ENCODE results near the gene RHOB. TPM values are rescaled to one million over a fixed set of nuclear protein-coding genes. Genes with fewer than 3 reads are reported as not detected.

RHOB gene
- total RNA-seq, 1 experiment from 2014 or later: 38.9 TPM

DNA sequence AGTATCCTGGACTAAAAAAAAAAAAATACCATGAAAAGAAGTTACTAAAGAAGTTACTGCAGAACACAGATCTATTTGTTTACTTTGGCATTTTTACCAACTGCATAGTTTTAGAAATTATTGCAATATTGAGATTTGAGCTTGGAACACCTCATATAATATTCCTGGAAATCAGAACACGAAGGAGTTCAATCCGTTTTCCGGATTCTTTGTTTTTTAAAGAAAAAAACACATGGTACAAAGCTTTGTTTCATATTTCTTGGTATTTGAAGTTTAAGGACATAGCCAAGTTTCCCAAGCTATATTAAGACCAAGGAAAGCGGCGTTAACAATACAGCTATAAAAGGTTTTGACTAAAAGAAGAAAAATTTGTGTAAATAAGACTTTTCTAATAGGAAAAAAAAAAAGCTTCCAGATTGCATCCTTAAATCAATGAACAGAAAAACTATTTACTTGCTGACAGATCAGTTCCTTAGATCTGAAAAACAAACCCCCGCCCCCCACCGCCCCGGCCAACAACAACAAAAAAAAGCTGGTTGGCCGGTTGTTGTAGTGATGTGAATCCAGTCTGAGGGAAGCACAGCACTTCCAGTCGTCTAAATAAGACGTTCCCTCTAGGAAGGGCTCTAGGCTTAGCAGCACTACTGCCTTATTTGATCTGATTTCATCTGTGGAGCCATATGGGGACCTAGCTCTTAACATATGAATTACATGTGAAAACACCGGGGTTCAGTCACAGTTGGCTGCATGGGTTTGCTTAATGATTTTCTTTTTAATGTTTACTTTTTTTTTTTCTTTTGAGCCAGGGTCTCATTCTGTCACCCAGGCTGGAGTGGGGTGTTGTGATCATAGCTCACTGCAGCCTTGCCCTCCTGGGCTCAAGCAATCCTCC is 2.5 kb upstream of the RHOB start:
- no peaks in the 10 kb centered on the region for H3K36me3 ChIP-seq (ENCODE audit: control insufficient read depth, insufficient read depth, low read length)
- ChIA-PET POLR2A (interaction anchor here (0.6 to 0.9 kb wide), 2 partner anchors 150 to 1369 kb away, joined by 3 read pairs; no protein-coding TSS in a partner anchor), CTCF (interaction anchor here (0.6 to 1.2 kb wide), 13 partner anchors 25 to 218 kb away, joined by 3 to 12 read pairs (median 3); no protein-coding TSS in a partner anchor)
- no peak overlapping the region for H3K4me3 ChIP-seq (ENCODE audit: low read depth in 2 of 2, low read length in 2 of 2)
- no peak overlapping the region for H3K27ac ChIP-seq (ENCODE audit: low read length)
- intact Hi-C loops (cut with micrococcal nuclease; ENCODE audit: unreplicated experiment): loop anchor here (5.0 to 10.0 kb wide), 2 partner anchors 150 to 208 kb away; partner anchors contain the start of gene HS1BP3
- ATAC-seq (no peak), DNase-seq (ENCODE audit: low read depth, low spot score) (no peak)
- H3K4me1 ChIP-seq (ENCODE audit: control insufficient read depth, insufficient read depth, low read length): peaks cover 29% of the 10 kb centered on the region
- H3K27me3 ChIP-seq (ENCODE audit: control insufficient read depth, insufficient read depth, low read length): no peaks in the 10 kb centered on the region
- H3K9me3 ChIP-seq (ENCODE audit: control insufficient read depth, insufficient read depth, low read depth, low read length): no peaks in the 10 kb centered on the region
- BruUV-seq (replicated peaks): no TSS peak
- in situ Hi-C loops (cut with HindIII; ENCODE audit: low pct_unique_long_range_greater_than_20kb, low sequenced_read_pairs): loop anchor here (10.0 to 25.0 kb wide), 2 partner anchors 80 to 193 kb away; no protein-coding TSS in a partner anchor
- TF ChIP-seq, protein P1, sequence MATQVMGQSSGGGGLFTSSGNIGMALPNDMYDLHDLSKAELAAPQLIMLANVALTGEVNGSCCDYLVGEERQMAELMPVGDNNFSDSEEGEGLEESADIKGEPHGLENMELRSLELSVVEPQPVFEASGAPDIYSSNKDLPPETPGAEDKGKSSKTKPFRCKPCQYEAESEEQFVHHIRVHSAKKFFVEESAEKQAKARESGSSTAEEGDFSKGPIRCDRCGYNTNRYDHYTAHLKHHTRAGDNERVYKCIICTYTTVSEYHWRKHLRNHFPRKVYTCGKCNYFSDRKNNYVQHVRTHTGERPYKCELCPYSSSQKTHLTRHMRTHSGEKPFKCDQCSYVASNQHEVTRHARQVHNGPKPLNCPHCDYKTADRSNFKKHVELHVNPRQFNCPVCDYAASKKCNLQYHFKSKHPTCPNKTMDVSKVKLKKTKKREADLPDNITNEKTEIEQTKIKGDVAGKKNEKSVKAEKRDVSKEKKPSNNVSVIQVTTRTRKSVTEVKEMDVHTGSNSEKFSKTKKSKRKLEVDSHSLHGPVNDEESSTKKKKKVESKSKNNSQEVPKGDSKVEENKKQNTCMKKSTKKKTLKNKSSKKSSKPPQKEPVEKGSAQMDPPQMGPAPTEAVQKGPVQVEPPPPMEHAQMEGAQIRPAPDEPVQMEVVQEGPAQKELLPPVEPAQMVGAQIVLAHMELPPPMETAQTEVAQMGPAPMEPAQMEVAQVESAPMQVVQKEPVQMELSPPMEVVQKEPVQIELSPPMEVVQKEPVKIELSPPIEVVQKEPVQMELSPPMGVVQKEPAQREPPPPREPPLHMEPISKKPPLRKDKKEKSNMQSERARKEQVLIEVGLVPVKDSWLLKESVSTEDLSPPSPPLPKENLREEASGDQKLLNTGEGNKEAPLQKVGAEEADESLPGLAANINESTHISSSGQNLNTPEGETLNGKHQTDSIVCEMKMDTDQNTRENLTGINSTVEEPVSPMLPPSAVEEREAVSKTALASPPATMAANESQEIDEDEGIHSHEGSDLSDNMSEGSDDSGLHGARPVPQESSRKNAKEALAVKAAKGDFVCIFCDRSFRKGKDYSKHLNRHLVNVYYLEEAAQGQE (IDR thresholded peaks at IDR 0.05; ENCODE audit: insufficient read depth in 1 of 2, low read depth in 2 of 2, low read length in 1 of 2): no peak
- TF ChIP-seq, protein P2, sequence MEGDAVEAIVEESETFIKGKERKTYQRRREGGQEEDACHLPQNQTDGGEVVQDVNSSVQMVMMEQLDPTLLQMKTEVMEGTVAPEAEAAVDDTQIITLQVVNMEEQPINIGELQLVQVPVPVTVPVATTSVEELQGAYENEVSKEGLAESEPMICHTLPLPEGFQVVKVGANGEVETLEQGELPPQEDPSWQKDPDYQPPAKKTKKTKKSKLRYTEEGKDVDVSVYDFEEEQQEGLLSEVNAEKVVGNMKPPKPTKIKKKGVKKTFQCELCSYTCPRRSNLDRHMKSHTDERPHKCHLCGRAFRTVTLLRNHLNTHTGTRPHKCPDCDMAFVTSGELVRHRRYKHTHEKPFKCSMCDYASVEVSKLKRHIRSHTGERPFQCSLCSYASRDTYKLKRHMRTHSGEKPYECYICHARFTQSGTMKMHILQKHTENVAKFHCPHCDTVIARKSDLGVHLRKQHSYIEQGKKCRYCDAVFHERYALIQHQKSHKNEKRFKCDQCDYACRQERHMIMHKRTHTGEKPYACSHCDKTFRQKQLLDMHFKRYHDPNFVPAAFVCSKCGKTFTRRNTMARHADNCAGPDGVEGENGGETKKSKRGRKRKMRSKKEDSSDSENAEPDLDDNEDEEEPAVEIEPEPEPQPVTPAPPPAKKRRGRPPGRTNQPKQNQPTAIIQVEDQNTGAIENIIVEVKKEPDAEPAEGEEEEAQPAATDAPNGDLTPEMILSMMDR (IDR thresholded peaks at IDR 0.05): no peak
- TF ChIP-seq SIN3A (IDR thresholded peaks at IDR 0.05; ENCODE audit: borderline replicate concordance, insufficient read depth, low read depth, low read length) (no peak), POLR2AphosphoS5 (IDR thresholded peaks at IDR 0.05; ENCODE audit: low read depth, low read length) (no peak), TCF7L2 (IDR thresholded peaks at IDR 0.05; ENCODE audit: low read depth, low read length) (no peak)

DNA sequence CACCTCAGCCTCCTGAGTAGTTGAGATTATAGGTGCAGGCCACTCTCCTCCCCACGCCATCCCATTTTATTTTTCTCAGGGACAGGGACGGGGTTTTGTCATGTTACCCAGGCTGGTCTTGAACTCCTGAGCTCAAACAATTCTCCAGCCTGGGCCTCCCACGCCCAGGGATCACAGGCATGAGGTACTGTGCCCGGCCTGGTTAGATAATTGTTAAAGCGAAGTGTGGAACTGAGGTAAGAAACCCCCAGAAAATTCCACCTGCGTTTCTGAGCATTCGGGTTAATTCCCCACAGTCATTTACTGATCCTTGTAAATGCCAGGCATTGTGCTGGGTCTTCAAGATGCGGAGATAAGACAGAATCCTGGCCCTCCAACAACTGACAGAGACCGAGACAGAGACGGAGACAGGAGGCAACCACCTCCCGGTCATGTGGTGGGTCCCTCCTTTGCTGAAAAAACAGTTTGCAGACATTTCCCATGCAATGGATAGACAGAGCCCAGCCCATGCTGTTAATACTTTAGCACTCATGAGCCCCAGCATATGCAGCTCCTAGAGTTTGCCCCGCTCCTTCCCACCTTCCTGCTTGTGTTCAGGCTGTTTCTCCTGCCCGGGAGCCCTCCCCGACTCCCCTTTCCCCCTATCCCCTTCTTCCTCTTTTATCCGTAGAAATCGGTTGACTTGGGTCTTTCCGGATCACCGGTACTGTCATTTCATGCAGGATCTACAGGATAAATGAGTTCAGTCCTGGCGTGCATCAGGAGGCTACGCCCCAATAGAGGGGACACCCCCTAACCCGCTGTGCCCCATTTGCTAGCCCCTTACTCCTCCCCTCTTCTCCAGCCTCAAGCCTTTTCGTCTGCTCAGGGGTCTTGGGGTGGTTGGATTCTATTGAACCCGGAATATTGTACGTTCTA is 1.6 kb upstream of the RHOB start:
- H3K9me3 ChIP-seq (ENCODE audit: control insufficient read depth, insufficient read depth, low read depth, low read length): no peaks in the 10 kb centered on the region
- intact Hi-C loops (cut with micrococcal nuclease; ENCODE audit: unreplicated experiment): loop anchor here (5.0 to 10.0 kb wide), 2 partner anchors 150 to 207 kb away; partner anchors contain the start of gene HS1BP3
- no TSS peak for BruUV-seq (replicated peaks)
- TF ChIP-seq, protein P1 (IDR thresholded peaks at IDR 0.05; ENCODE audit: insufficient read depth in 1 of 2, low read depth in 2 of 2, low read length in 1 of 2): no peak
- TF ChIP-seq TCF7L2 (IDR thresholded peaks at IDR 0.05; ENCODE audit: low read depth, low read length) (no peak), POLR2AphosphoS5 (IDR thresholded peaks at IDR 0.05; ENCODE audit: low read depth, low read length) (no peak), SIN3A (IDR thresholded peaks at IDR 0.05; ENCODE audit: borderline replicate concordance, insufficient read depth, low read depth, low read length) (no peak)
- TF ChIP-seq, protein P2 (IDR thresholded peaks at IDR 0.05): no peak
- no peak overlapping the region for H3K27ac ChIP-seq (ENCODE audit: low read length)
- ATAC-seq (no peak), DNase-seq (ENCODE audit: low read depth, low spot score) (no peak)
- ChIA-PET POLR2A (interaction anchor here (0.6 kb wide), 2 partner anchors 137 to 1368 kb away, joined by 3 read pairs; no protein-coding TSS in a partner anchor), CTCF (interaction anchor here (0.6 to 1.2 kb wide), 6 partner anchors 26 to 218 kb away, joined by 3 to 5 read pairs (median 3); no protein-coding TSS in a partner anchor)
- no peaks in the 10 kb centered on the region for H3K27me3 ChIP-seq (ENCODE audit: control insufficient read depth, insufficient read depth, low read length)
- peaks cover 34% of the 10 kb centered on the region for H3K4me1 ChIP-seq (ENCODE audit: control insufficient read depth, insufficient read depth, low read length)
- no peak overlapping the region for H3K4me3 ChIP-seq (ENCODE audit: low read depth in 2 of 2, low read length in 2 of 2)
- no peaks in the 10 kb centered on the region for H3K36me3 ChIP-seq (ENCODE audit: control insufficient read depth, insufficient read depth, low read length)
- in situ Hi-C loops (cut with HindIII; ENCODE audit: low pct_unique_long_range_greater_than_20kb, low sequenced_read_pairs): loop anchor here (10.0 to 25.0 kb wide), 2 partner anchors 80 to 192 kb away; no protein-coding TSS in a partner anchor

All from Panc1 (cell line).